Endothelial cell of umbilical vein (primary cell): ENCODE measurements around the gene CDC20B.

Experiments
- CTCF ChIP-seq, 2 donors: IDR thresholded peaks; 1 replicate in 1 of 2; 2 replicates in 1 of 2; pipeline ENCODE4 v1.5.1; 2011; ENCODE audit warnings: low read length in 2 of 2, mild to moderate bottlenecking in 2 of 2, moderate library complexity in 2 of 2, control low read depth in 1 of 2, inconsistent platforms in 1 of 2, low read depth in 1 of 2; ENCODE audit not compliant: insufficient read depth in 1 of 2; ENCODE audit errors: extremely low read depth in 1 of 2
- EZH2 ChIP-seq: IDR thresholded peaks from 2 replicates; pipeline ENCODE4 v1.6.1; 2012; ENCODE audit warnings: borderline replicate concordance, low read depth, mild to moderate bottlenecking, moderate library complexity, low read length, inconsistent platforms; ENCODE audit not compliant: severe bottlenecking
- MAX ChIP-seq: IDR thresholded peaks from 2 replicates; pipeline ENCODE4 v1.6.1; 2011; ENCODE audit not compliant: insufficient read depth, insufficient read length
- POLR2A ChIP-seq: IDR thresholded peaks from 2 replicates; pipeline ENCODE4 v1.6.1; 2012; ENCODE audit warnings: low read depth, mild to moderate bottlenecking, control low read depth, low read length
- POLR2AphosphoS5 ChIP-seq: IDR thresholded peaks from 2 replicates; pipeline ENCODE4 v1.6.1; 2012; ENCODE audit warnings: low read depth, mild to moderate bottlenecking, control low read depth, low read length, moderate library complexity; ENCODE audit not compliant: insufficient read depth

GRCh38 chr5:55072666-55073065 lies 100.3 kb downstream of the CDC20B start:
- TF ChIP-seq CTCF (IDR thresholded peaks at IDR 0.05; ENCODE audit: extremely low read depth in 1 of 2, insufficient read depth in 1 of 2, low read depth in 1 of 2, low read length in 2 of 2) = no peak
- TF ChIP-seq EZH2 = no peak
- TF ChIP-seq POLR2A = no peak
- TF ChIP-seq POLR2AphosphoS5 = no peak
- no peak for TF ChIP-seq MAX
